ENCODE results near the gene ST3GAL3. TPM values are rescaled to one million over a fixed set of nuclear protein-coding genes. Genes with fewer than 3 reads are reported as not detected.

ST3GAL3 gene
- total and polyA plus RNA-seq, 2 of the 13 experiments (the other 11 are each of a cell fraction or from before 2014, with no cell fraction given), result 5.1 to 8.1 TPM

GRCh38 chr1:43919906-43920305, 212.6 kb downstream of the ST3GAL3 start:
- Histone ChIP-seq H3K36me3 (replicated peaks in 1 of 2; ENCODE audit: control insufficient read depth in 1 of 2, insufficient read depth in 2 of 2, low read length in 2 of 2) (peaks cover 0 to 3% of the 10 kb centered on the region in 2 experiments; a peak in 1 of 5 replicates), H3K4me1 (ENCODE audit: insufficient read depth, low read length) (no peaks in the 10 kb centered on the region), H2AFZ (ENCODE audit: low read length) (no peak overlapping the region), H3K4me2 (ENCODE audit: low read depth, low read length) (no peak overlapping the region), H3K27ac (ENCODE audit: extremely low read length, insufficient read depth, low read length) (no peak overlapping the region), H3K27me3 (ENCODE audit: control insufficient read depth in 1 of 2, insufficient read depth in 2 of 2, low read length in 2 of 2) (no peaks in the 10 kb centered on the region), H3K9me3 (ENCODE audit: low read length) (no peaks in the 10 kb centered on the region), H3K79me2 (ENCODE audit: insufficient read depth, low read length) (no peaks in the 10 kb centered on the region), H4K20me1 (ENCODE audit: insufficient read depth, low read length) (no peaks in the 10 kb centered on the region), H3K4me3 (replicated peaks in 1 of 3; ENCODE audit: insufficient read depth in 1 of 3, low read depth in 2 of 3, low read length in 3 of 3) (no peak overlapping the region), H3K9ac (ENCODE audit: insufficient read depth, low read depth, low read length) (no peak overlapping the region)
- intact Hi-C loops (cut with micrococcal nuclease; ENCODE audit: unreplicated experiment) (no loop called here), in situ Hi-C loops (cut with HindIII; ENCODE audit: extremely low pct_ligation_motif_present, low pct_unique_long_range_greater_than_20kb) (no loop called here)
- FAIRE-seq (no peak), ATAC-seq (no peak), DNase-seq (ENCODE audit: low spot score) (no peak)
- TF ChIP-seq, protein P1, sequence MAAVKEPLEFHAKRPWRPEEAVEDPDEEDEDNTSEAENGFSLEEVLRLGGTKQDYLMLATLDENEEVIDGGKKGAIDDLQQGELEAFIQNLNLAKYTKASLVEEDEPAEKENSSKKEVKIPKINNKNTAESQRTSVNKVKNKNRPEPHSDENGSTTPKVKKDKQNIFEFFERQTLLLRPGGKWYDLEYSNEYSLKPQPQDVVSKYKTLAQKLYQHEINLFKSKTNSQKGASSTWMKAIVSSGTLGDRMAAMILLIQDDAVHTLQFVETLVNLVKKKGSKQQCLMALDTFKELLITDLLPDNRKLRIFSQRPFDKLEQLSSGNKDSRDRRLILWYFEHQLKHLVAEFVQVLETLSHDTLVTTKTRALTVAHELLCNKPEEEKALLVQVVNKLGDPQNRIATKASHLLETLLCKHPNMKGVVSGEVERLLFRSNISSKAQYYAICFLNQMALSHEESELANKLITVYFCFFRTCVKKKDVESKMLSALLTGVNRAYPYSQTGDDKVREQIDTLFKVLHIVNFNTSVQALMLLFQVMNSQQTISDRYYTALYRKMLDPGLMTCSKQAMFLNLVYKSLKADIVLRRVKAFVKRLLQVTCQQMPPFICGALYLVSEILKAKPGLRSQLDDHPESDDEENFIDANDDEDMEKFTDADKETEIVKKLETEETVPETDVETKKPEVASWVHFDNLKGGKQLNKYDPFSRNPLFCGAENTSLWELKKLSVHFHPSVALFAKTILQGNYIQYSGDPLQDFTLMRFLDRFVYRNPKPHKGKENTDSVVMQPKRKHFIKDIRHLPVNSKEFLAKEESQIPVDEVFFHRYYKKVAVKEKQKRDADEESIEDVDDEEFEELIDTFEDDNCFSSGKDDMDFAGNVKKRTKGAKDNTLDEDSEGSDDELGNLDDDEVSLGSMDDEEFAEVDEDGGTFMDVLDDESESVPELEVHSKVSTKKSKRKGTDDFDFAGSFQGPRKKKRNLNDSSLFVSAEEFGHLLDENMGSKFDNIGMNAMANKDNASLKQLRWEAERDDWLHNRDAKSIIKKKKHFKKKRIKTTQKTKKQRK (IDR thresholded peaks at IDR 0.05; ENCODE audit: low read length), result no peak
- TF ChIP-seq, protein P2, sequence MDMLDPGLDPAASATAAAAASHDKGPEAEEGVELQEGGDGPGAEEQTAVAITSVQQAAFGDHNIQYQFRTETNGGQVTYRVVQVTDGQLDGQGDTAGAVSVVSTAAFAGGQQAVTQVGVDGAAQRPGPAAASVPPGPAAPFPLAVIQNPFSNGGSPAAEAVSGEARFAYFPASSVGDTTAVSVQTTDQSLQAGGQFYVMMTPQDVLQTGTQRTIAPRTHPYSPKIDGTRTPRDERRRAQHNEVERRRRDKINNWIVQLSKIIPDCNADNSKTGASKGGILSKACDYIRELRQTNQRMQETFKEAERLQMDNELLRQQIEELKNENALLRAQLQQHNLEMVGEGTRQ (IDR thresholded peaks at IDR 0.05; ENCODE audit: low read depth, low read length), result no peak
- TF ChIP-seq, protein P2 (CRISPR knock-in tag; IDR thresholded peaks at IDR 0.05; ENCODE audit: borderline replicate concordance), result no peak
- TF ChIP-seq, protein P3, sequence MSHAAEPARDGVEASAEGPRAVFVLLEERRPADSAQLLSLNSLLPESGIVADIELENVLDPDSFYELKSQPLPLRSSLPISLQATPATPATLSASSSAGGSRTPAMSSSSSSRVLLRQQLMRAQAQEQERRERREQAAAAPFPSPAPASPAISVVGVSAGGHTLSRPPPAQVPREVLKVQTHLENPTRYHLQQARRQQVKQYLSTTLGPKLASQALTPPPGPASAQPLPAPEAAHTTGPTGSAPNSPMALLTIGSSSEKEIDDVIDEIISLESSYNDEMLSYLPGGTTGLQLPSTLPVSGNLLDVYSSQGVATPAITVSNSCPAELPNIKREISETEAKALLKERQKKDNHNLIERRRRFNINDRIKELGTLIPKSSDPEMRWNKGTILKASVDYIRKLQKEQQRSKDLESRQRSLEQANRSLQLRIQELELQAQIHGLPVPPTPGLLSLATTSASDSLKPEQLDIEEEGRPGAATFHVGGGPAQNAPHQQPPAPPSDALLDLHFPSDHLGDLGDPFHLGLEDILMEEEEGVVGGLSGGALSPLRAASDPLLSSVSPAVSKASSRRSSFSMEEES (CRISPR knock-in tag; IDR thresholded peaks at IDR 0.05), result no peak
- TF ChIP-seq HOXA7 (CRISPR knock-in tag; IDR thresholded peaks at IDR 0.05) (no peak), GABPA (IDR thresholded peaks at IDR 0.05; ENCODE audit: low read depth, low read length) (no peak), GABPA (CRISPR knock-in tag; IDR thresholded peaks at IDR 0.05; ENCODE audit: low read depth) (no peak), ZNF251 (CRISPR knock-in tag; IDR thresholded peaks at IDR 0.05) (no peak), NKX3-1 (CRISPR knock-in tag; IDR thresholded peaks at IDR 0.05) (no peak), ISL2 (CRISPR knock-in tag; IDR thresholded peaks at IDR 0.05) (no peak), ZNF652 (CRISPR knock-in tag; IDR thresholded peaks at IDR 0.05; ENCODE audit: borderline replicate concordance, low read depth) (no peak)
- no TSS peak for BruUV-seq (replicated peaks)
- ChIA-PET POLR2A (no interaction called here), CTCF (ENCODE audit: low intra/inter-chr PET ratio, low total read pairs) (no interaction called here)
- WGBS (ENCODE audit: low lambda C conversion rate), result 90% methylated on average over 7 of the region's 7 CpGs

Data from HepG2 (cell line).